GM18870 (cell line): Measurements from ENCODE around the gene PANK2.

ENCODE experiments used
- ATAC-seq: cut with Tn5 transposase; IDR thresholded peaks from one replicate; pipeline ENCODE4 v1.9.1; 2021; ENCODE audit warnings: moderate library complexity; ENCODE audit not compliant: unreplicated experiment

PANK2 gene

GRCh38 chr20:3973705-3974104 lies 84.5 kb downstream of the PANK2 start:
- ATAC-seq = no peak

GRCh38 chr20:3976511-3976910 lies 87.3 kb downstream of the PANK2 start:
- ATAC-seq = no peak
